GM12872 (cell line): Measurements from ENCODE around the gene HTT.

Source experiments
- TF ChIP-seq, protein P1 (sequence below): IDR thresholded peaks from 3 replicates; pipeline ENCODE4 v1.5.1; 2011; ENCODE audit warnings: low read depth, mild to moderate bottlenecking, low read length, moderate library complexity; ENCODE audit not compliant: insufficient read depth

HTT gene

GRCh38 chr4:3254302-3255131 lies 180.0 kb downstream of the HTT start:
- TF ChIP-seq, protein P1, sequence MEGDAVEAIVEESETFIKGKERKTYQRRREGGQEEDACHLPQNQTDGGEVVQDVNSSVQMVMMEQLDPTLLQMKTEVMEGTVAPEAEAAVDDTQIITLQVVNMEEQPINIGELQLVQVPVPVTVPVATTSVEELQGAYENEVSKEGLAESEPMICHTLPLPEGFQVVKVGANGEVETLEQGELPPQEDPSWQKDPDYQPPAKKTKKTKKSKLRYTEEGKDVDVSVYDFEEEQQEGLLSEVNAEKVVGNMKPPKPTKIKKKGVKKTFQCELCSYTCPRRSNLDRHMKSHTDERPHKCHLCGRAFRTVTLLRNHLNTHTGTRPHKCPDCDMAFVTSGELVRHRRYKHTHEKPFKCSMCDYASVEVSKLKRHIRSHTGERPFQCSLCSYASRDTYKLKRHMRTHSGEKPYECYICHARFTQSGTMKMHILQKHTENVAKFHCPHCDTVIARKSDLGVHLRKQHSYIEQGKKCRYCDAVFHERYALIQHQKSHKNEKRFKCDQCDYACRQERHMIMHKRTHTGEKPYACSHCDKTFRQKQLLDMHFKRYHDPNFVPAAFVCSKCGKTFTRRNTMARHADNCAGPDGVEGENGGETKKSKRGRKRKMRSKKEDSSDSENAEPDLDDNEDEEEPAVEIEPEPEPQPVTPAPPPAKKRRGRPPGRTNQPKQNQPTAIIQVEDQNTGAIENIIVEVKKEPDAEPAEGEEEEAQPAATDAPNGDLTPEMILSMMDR: no peak

GRCh38 chr4:3255611-3256186 lies 181.2 kb downstream of the HTT start:
- TF ChIP-seq, protein P1: no peak

DNA sequence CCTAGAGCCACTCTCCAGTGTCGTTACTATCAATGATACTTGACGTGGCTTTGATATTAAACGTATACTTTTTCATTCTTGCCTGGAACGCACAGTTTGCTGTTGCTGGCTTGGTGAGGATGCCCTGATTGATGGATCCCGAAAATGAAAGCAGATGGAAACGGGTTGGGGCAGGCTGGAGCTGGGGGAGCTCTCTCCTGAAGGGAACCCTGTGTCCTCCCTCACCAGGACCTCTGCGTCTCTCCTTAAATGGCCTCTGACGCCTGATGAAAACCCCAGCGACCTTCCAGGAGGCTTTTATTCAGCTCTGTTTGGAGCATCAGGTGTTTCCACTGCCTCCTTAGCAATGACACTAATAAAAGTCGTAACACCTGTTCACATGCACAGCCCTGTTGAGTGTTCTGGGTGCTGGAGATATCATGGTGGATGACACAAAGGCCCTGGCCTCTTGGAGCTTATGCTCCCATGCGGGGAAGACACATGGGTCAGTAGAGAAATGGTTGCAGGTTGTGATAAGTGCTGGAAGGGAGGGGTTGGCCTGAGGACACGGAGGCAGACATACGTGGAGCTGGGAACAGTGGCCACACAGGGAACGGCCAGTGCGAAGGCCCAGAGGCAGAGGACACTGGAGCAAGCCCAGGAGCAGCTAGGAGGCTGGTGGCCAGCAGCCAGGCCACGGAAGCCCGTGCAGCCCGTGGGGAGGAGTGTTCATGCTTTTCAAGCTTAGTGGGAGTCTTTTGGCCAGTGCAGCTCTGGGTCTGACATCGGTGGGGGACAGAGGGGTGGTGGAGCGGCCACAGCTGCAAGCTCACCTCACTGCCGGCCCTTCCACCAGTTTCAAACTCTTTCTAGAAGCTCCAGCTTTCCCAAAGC lies 182.0 kb downstream of the HTT start:
- TF ChIP-seq, protein P1: no peak

DNA sequence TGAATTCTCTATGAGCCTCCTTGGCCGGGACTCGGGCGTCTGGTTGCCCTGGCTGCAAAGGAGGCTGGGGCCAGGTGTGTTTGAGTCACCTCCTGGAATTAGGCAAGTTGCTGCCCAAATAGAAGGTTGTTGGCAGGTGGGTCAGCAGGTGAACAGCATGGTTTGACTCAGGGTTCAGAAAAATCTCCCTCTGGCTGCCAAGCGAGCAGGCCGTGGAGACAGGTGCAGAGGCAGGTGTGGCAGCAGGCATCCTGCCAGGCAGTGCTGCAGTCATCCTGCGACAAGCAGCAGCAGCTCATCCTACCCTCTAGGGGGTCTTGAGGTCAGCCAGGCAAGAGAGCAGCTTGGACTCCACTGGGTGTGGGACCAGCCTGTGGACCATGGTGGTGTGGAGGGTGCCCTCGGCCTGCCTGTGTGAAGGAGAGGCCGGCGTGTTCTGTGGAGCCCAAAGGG lies 182.6 kb downstream of the HTT start:
- TF ChIP-seq, protein P1: no peak

- TF ChIP-seq, protein P1: no peak
These were observed 183.3 kb downstream of the HTT start for GRCh38 chr4:3257556-3258482.

DNA sequence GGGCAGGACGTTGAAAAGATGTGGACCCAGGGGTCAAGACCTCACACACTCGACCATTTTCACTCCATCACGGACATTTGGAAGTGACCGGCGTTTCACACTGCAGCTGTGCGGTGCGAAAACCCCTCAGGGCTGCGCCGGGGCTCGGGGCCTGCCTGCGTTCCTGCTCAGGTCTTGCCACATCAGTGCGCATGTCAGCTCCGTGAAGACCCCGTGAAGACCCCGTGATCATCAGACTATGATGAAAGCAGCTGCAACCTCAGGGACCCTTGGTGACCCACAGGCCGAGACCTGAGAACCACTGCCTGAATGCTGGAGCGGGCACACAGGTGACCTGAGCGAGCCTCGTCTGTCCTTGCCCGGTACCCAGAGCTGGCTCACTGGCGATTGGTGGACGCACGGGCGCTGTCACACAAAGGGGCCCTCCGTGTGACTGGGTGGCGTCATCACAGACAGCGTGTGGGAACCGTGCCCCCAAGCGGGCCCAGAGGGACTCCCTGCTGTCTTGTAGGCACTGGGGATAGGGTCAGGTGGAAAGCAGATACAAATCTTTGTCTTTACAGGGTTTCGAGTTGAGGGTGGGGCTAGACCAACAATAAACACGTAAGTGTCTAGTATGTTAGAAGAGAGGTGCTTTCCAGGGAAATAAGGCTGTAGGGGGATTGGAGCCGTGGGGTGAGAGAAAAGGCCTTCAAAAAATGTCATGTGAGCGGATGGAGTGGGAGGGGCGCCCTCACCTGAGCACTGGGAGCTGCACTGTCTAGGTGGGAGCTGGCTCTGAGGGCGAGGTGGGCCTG lies 187.1 kb downstream of the HTT start:
- TF ChIP-seq, protein P1: no peak
